GM23338 (cell line): ENCODE measurements around the gene SLC25A18. TPM values are rescaled to one million over a fixed set of nuclear protein-coding genes. Genes with fewer than 3 reads are reported as not detected.
A peak's percentile ranks its signal among the peaks of the same experiment; 100 is the strongest.

Experiments
- ATAC-seq: fragments of 200-7000 bp; cut with Tn5 transposase; 3 replicates; pipeline ENCODE4 v1.9.1; 2020
- DNase-seq: peaks from one replicate; pipeline ENCODE4 v3.0.0-alpha.2; 2015; ENCODE audit warnings: low spot score
- H2AFZ ChIP-seq: fragments of 200-600 bp; sonication (generic); 2 replicates; pipeline ENCODE4 v1.8.0; 2016; ENCODE audit warnings: antibody characterized with exemption, mild to moderate bottlenecking, moderate library complexity
- H3F3A ChIP-seq: fragments of 200-600 bp; sonication (generic); replicated peaks from 2 replicates; pipeline ENCODE4 v1.8.0; 2017; ENCODE audit warnings: antibody characterized with exemption, mixed run types, low read depth
- H3K27ac ChIP-seq: fragments of 200-600 bp; sonication (generic); 2 replicates; pipeline ENCODE4 v1.6.1; 2016; ENCODE audit warnings: low read depth
- H3K27me3 ChIP-seq: fragments of 200-600 bp; sonication (generic); 2 replicates; pipeline ENCODE4 v1.8.0; 2016; ENCODE audit warnings: mild to moderate bottlenecking, mixed run types, moderate library complexity; ENCODE audit not compliant: insufficient read depth
- H3K36me3 ChIP-seq: fragments of 200-600 bp; sonication (generic); 2 replicates; pipeline ENCODE4 v1.8.0; 2016; ENCODE audit warnings: mild to moderate bottlenecking; ENCODE audit not compliant: insufficient read depth
- H3K4me1 ChIP-seq: fragments of 200-600 bp; sonication (generic); 2 replicates; pipeline ENCODE4 v1.8.0; 2016; ENCODE audit warnings: mild to moderate bottlenecking, moderate library complexity; ENCODE audit not compliant: insufficient read depth
- H3K4me2 ChIP-seq: fragments of 200-600 bp; sonication (generic); 2 replicates; pipeline ENCODE4 v1.7.1; 2017; ENCODE audit warnings: mixed run types
- H3K4me3 ChIP-seq: fragments of 200-600 bp; sonication (generic); 2 replicates; pipeline ENCODE4 v1.6.1; 2016; ENCODE audit warnings: mixed run types
- H3K79me2 ChIP-seq: fragments of 200-600 bp; sonication (generic); replicated peaks from 2 replicates; pipeline ENCODE4 v1.8.0; 2017; ENCODE audit warnings: mild to moderate bottlenecking; ENCODE audit not compliant: insufficient read depth
- H3K9me2 ChIP-seq: fragments of 200-600 bp; sonication (generic); 2 replicates; pipeline ENCODE4 v1.8.0; 2017; ENCODE audit not compliant: insufficient read depth
- H4K20me1 ChIP-seq: fragments of 200-600 bp; sonication (generic); replicated peaks from 2 replicates; pipeline ENCODE4 v1.8.0; 2017; ENCODE audit warnings: mild to moderate bottlenecking; ENCODE audit not compliant: insufficient read depth
- H3K27ac Mint-ChIP-seq: 2 replicates; pipeline ENCODE4 v1.8.0; 2020; ENCODE audit warnings: inconsistent platforms, mild to moderate bottlenecking, moderate library complexity, mixed read lengths
- H3K27me3 Mint-ChIP-seq: 3 replicates; pipeline ENCODE4 v1.8.0; 2022; ENCODE audit warnings: low read depth, mild to moderate bottlenecking, moderate library complexity, mixed read lengths, inconsistent platforms; ENCODE audit not compliant: insufficient read depth, poor library complexity
- H3K36me3 Mint-ChIP-seq: 3 replicates; pipeline ENCODE4 v1.8.0; 2021; ENCODE audit warnings: low read depth, mild to moderate bottlenecking, inconsistent platforms, moderate library complexity, mixed read lengths
- H3K4me1 Mint-ChIP-seq: 3 replicates; pipeline ENCODE4 v1.8.0; 2020; ENCODE audit warnings: mild to moderate bottlenecking, inconsistent platforms, mixed read lengths
- H3K4me3 Mint-ChIP-seq: 3 replicates; pipeline ENCODE4 v1.8.0; 2021; ENCODE audit warnings: moderate library complexity, mild to moderate bottlenecking, inconsistent platforms, mixed read lengths
- H3K9me3 Mint-ChIP-seq: 3 replicates; pipeline ENCODE4 v1.8.0; 2020; ENCODE audit warnings: moderate library complexity, mild to moderate bottlenecking, inconsistent platforms, mixed read lengths
- CREB1 ChIP-seq: fragments of 250-450 bp; sonication (Bioruptor Pico); IDR thresholded peaks from 2 replicates; pipeline ENCODE4 v1.5.0; 2020; ENCODE audit warnings: low read depth, mild to moderate bottlenecking, moderate library complexity
- JUNB ChIP-seq: IDR thresholded peaks from one replicate; pipeline ENCODE4 v1.6.1; 2016; ENCODE audit warnings: antibody characterized with exemption; ENCODE audit not compliant: unreplicated experiment
- POLR2AphosphoS5 ChIP-seq: IDR thresholded peaks from 2 replicates; pipeline ENCODE4 v1.6.1; 2016; ENCODE audit warnings: antibody characterized with exemption, low read depth
- ZNF114 ChIP-seq: fragments of 250-450 bp; sonication (Bioruptor Pico); IDR thresholded peaks from 2 replicates; pipeline ENCODE4 v1.5.0; 2020; ENCODE audit warnings: mild to moderate bottlenecking, moderate library complexity
- polyA plus RNA-seq: library from polyadenylated mRNA; unstranded; fragments of >200 nt; fragmentation: Nextera tagmentation; extraction: Ambion mirVana; gene quantifications from 2 replicates; pipeline ENCODE4 v1.2.1, GENCODE V29; 2016
- total RNA-seq: library from RNA; depleted of rRNA; stranded (reverse); fragments of >200 nt; shearing (Covaris generic); gene quantifications from 2 replicates; pipeline ENCODE4 v1.2.3, GENCODE V29; 2014
- TF ChIP-seq, protein P1 (sequence below): IDR thresholded peaks from 2 replicates; pipeline ENCODE4 v1.6.1; 2016; ENCODE audit warnings: antibody characterized with exemption
- TF ChIP-seq, protein P2 (sequence below): IDR thresholded peaks from one replicate; pipeline ENCODE4 v1.6.1; 2018; ENCODE audit warnings: antibody characterized with exemption; ENCODE audit not compliant: unreplicated experiment

SLC25A18 gene
- total and polyA plus RNA-seq, 2 experiments from 2014 or later, result 1.2 to 1.9 TPM

DNA sequence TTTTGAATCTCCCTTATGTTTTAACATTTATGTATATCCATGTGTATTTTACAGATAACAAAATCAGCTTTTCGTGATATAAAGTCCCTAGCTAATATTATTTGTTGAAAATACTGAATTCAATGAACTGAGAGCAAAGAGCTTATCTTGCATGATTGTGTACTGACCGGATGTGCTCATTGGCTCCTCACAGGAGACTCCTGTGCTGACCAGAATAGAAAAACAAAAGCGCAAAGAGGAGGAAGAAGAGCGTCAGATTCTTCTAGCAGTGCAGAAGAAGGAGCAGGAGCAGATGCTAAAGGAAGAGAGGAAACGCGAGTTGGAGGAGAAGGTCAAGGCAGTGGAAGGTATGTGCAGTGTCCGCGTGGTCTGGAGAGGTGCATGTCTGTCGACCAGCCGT is 39.4 kb upstream of the SLC25A18 start:
- H2AFZ ChIP-seq, result no peak overlapping the region
- H3F3A ChIP-seq, result peaks cover 4% of the 10 kb centered on the region; the same call in 1 of the 2 replicates
- ATAC-seq (no peak), DNase-seq (no peak)
- no peak overlapping the region for H3K27ac Mint-ChIP-seq
- no peak overlapping the region for H3K4me3 Mint-ChIP-seq
- no peak overlapping the region for H3K4me3 ChIP-seq
- no peaks in the 10 kb centered on the region for H3K27me3 ChIP-seq
- H3K27me3 Mint-ChIP-seq, result peaks cover 7% of the 10 kb centered on the region
- peaks cover 6% of the 10 kb centered on the region; the same call in 1 of the 2 replicates for H4K20me1 ChIP-seq
- no peak overlapping the region for H3K27ac ChIP-seq
- H3K36me3 ChIP-seq, result peaks cover 27% of the 10 kb centered on the region
- H3K9me2 ChIP-seq, result no peaks in the 10 kb centered on the region
- H3K9me3 Mint-ChIP-seq, result no peaks in the 10 kb centered on the region
- peaks cover 31% of the 10 kb centered on the region for H3K79me2 ChIP-seq
- no peaks in the 10 kb centered on the region for H3K4me1 ChIP-seq
- no peak for TF ChIP-seq ZNF114 (CRISPR knock-in tag)
- no peak for TF ChIP-seq CREB1 (CRISPR knock-in tag)
- TF ChIP-seq, protein P1, sequence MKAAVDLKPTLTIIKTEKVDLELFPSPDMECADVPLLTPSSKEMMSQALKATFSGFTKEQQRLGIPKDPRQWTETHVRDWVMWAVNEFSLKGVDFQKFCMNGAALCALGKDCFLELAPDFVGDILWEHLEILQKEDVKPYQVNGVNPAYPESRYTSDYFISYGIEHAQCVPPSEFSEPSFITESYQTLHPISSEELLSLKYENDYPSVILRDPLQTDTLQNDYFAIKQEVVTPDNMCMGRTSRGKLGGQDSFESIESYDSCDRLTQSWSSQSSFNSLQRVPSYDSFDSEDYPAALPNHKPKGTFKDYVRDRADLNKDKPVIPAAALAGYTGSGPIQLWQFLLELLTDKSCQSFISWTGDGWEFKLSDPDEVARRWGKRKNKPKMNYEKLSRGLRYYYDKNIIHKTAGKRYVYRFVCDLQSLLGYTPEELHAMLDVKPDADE, result no peak
- TF ChIP-seq, protein P2, sequence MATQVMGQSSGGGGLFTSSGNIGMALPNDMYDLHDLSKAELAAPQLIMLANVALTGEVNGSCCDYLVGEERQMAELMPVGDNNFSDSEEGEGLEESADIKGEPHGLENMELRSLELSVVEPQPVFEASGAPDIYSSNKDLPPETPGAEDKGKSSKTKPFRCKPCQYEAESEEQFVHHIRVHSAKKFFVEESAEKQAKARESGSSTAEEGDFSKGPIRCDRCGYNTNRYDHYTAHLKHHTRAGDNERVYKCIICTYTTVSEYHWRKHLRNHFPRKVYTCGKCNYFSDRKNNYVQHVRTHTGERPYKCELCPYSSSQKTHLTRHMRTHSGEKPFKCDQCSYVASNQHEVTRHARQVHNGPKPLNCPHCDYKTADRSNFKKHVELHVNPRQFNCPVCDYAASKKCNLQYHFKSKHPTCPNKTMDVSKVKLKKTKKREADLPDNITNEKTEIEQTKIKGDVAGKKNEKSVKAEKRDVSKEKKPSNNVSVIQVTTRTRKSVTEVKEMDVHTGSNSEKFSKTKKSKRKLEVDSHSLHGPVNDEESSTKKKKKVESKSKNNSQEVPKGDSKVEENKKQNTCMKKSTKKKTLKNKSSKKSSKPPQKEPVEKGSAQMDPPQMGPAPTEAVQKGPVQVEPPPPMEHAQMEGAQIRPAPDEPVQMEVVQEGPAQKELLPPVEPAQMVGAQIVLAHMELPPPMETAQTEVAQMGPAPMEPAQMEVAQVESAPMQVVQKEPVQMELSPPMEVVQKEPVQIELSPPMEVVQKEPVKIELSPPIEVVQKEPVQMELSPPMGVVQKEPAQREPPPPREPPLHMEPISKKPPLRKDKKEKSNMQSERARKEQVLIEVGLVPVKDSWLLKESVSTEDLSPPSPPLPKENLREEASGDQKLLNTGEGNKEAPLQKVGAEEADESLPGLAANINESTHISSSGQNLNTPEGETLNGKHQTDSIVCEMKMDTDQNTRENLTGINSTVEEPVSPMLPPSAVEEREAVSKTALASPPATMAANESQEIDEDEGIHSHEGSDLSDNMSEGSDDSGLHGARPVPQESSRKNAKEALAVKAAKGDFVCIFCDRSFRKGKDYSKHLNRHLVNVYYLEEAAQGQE, result no peak
- H3K4me1 Mint-ChIP-seq, result peaks cover 4% of the 10 kb centered on the region; the same call in 1 of the 3 replicates
- H3K36me3 Mint-ChIP-seq, result peaks cover 77% of the 10 kb centered on the region
- no peak overlapping the region for H3K4me2 ChIP-seq

DNA sequence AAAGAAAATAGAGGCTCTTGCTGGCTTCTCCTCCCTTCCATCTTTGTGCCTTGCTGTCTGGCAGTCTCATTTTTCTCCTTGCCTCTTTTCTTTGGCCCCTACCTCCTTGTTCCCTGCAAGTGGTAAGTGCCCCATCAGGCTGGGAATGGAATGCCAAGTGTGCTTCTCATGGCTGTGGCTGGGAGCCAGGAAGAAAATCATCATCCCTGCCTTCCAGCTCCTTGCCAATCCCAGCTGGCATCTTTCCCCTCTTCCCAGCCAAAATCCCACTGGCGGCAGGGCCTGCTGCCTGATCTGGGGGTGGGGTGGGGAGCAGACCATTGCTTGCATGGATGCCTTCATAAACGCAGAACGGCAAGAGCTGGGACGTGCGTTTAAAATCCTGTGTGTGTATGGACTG is 27.0 kb upstream of the SLC25A18 start:
- 0 out of 2 replicates have a peak overlapping the region, but pooled peaks have one; percentile 71 for H3K27ac ChIP-seq

More for the DNA sequence above, 27.0 kb upstream of the SLC25A18 start:
- H3K36me3 ChIP-seq, result peaks cover 40% of the 10 kb centered on the region
- peaks cover 2% of the 10 kb centered on the region; the same call in 1 of the 2 replicates for H3K79me2 ChIP-seq
- Mint-ChIP-seq H3K27ac (no peak overlapping the region; the same call in 1 of the 2 replicates), H3K36me3 (peaks cover 69% of the 10 kb centered on the region), H3K9me3 (no peaks in the 10 kb centered on the region), H3K27me3 (peaks cover 10% of the 10 kb centered on the region), H3K4me3 (no peak overlapping the region), H3K4me1 (peaks cover 14% of the 10 kb centered on the region)
- peaks cover 25% of the 10 kb centered on the region; the same call in 1 of the 2 replicates for H3F3A ChIP-seq
- no peak for ATAC-seq
- H2AFZ ChIP-seq, result no peak overlapping the region
- H3K4me3 ChIP-seq, result no peak overlapping the region
- DNase-seq, result peak; percentile 33
- TF ChIP-seq POLR2AphosphoS5, result no peak
- TF ChIP-seq JUNB, result no peak
- no peaks in the 10 kb centered on the region for H3K9me2 ChIP-seq
- H3K27me3 ChIP-seq, result no peaks in the 10 kb centered on the region
- H4K20me1 ChIP-seq, result peaks cover 25% of the 10 kb centered on the region
- H3K4me1 ChIP-seq, result peaks cover 12% of the 10 kb centered on the region
- H3K4me2 ChIP-seq, result no peak overlapping the region
